OCI-LY7 (cell line): Measurements from ENCODE around the gene ACADS. TPM values are rescaled to one million over a fixed set of nuclear protein-coding genes. Genes with fewer than 3 reads are reported as not detected.

ENCODE experiments used
- BruUV-seq: library from RNA; stranded (reverse); fragments of 400-500 nt; replicated peaks from 2 replicates; lab custom pipeline; 2021; lab: Mats Ljungman, UMichigan
- CTCF ChIA-PET: fragments of 300-600 bp; sonication (Branson Sonifier 250); formaldehyde crosslinking; loops from one replicate; lab custom pipeline; 2022; ENCODE audit warnings: antibody characterized with exemption; ENCODE audit not compliant: unreplicated experiment; lab: Charles Lee
- POLR2A ChIA-PET: fragments of 300-600 bp; sonication (Branson Sonifier 250); formaldehyde crosslinking; loops from one replicate; lab custom pipeline; 2022; ENCODE audit warnings: antibody characterized with exemption; lab: Charles Lee
- DNase-seq: peaks from one replicate; pipeline ENCODE4 v3.0.0-alpha.2; 2015; ENCODE audit warnings: low spot score
- H2AFZ ChIP-seq: fragments of 200-600 bp; sonication (generic), shearing (Covaris generic); 2 replicates; pipeline ENCODE4 v1.6.1; 2014; ENCODE audit warnings: mild to moderate bottlenecking, antibody characterized with exemption, low read length, moderate library complexity
- H3K27ac ChIP-seq: fragments of 200-600 bp; sonication (generic); 2 replicates; pipeline ENCODE4 v1.5.1; 2014; ENCODE audit warnings: mixed run types, low read depth, mild to moderate bottlenecking, moderate library complexity, low read length, inconsistent platforms; ENCODE audit not compliant: poor library complexity, severe bottlenecking
- H3K36me3 ChIP-seq: fragments of 200-600 bp; sonication (generic); 2 replicates; pipeline ENCODE4 v1.6.1; 2014; ENCODE audit warnings: mild to moderate bottlenecking, antibody characterized with exemption, low read length, moderate library complexity, mixed read lengths; ENCODE audit not compliant: insufficient read depth
- H3K4me1 ChIP-seq: fragments of 200-600 bp; sonication (generic); 2 replicates; pipeline ENCODE4 v1.5.1; 2014; ENCODE audit warnings: mild to moderate bottlenecking, low read length; ENCODE audit not compliant: insufficient read depth, poor library complexity, severe bottlenecking
- H3K4me2 ChIP-seq: fragments of 200-600 bp; sonication (generic); 2 replicates; pipeline ENCODE4 v1.6.1; 2014; ENCODE audit warnings: mild to moderate bottlenecking, low read length
- H3K4me3 ChIP-seq: fragments of 200-600 bp; sonication (generic); 2 replicates; pipeline ENCODE4 v1.5.1; 2014; ENCODE audit warnings: mild to moderate bottlenecking, low read depth, low read length; ENCODE audit not compliant: poor library complexity, severe bottlenecking
- H3K79me2 ChIP-seq: fragments of 200-600 bp; sonication (generic); 2 replicates; pipeline ENCODE4 v1.6.1; 2016; ENCODE audit warnings: low read depth, mild to moderate bottlenecking, low read length, moderate library complexity, mixed read lengths; ENCODE audit not compliant: insufficient read depth
- H3K9me2 ChIP-seq: fragments of 200-600 bp; sonication (generic); 2 replicates; pipeline ENCODE4 v1.6.1; 2016; ENCODE audit warnings: mild to moderate bottlenecking, low read length, mixed read lengths; ENCODE audit not compliant: insufficient read depth
- H3K9me3 ChIP-seq: fragments of 200-600 bp; sonication (generic); 2 replicates; pipeline ENCODE4 v1.6.1; 2014; ENCODE audit warnings: mild to moderate bottlenecking, mixed run types, low read length, mixed read lengths
- H4K20me1 ChIP-seq: fragments of 200-600 bp; sonication (generic); 2 replicates; pipeline ENCODE4 v1.6.1; 2014; ENCODE audit warnings: mild to moderate bottlenecking, antibody characterized with exemption, low read length, moderate library complexity, mixed read lengths; ENCODE audit not compliant: insufficient read depth
- EZH2phosphoT487 ChIP-seq: fragments of 200-600 bp; sonication (generic); IDR thresholded peaks from 2 replicates; pipeline ENCODE4 v1.6.1; 2018; ENCODE audit warnings: low read depth, borderline replicate concordance, mild to moderate bottlenecking, mixed run types, antibody characterized with exemption, low read length, moderate library complexity, mixed read lengths
- intact Hi-C: fragments of 100-400 bp; cut with micrococcal nuclease; formaldehyde crosslinking; loops from one replicate; pipeline ENCODE4 v1.10.0; 2022; ENCODE audit not compliant: unreplicated experiment
- total RNA-seq, 2 experiments: library from RNA; depleted of rRNA in 1 of 2; stranded (reverse); fragments of >200 nt in 1 of 2; shearing (Covaris generic) in 1 of 2; gene quantifications; 2 replicates each; pipeline ENCODE4 v1.2.3, GENCODE V29; 2014 to 2022
- TF ChIP-seq, protein P1 (sequence below): fragments of 200-600 bp; sonication (generic); conservative IDR thresholded peaks from 2 replicates; pipeline ENCODE4 v1.5.1; 2014; ENCODE audit warnings: mild to moderate bottlenecking, antibody characterized with exemption, low read length, moderate library complexity, mixed read lengths

The ACADS gene
- total RNA-seq, 2 experiments from 2014 or later, result 8.8 to 11.2 TPM

DNA sequence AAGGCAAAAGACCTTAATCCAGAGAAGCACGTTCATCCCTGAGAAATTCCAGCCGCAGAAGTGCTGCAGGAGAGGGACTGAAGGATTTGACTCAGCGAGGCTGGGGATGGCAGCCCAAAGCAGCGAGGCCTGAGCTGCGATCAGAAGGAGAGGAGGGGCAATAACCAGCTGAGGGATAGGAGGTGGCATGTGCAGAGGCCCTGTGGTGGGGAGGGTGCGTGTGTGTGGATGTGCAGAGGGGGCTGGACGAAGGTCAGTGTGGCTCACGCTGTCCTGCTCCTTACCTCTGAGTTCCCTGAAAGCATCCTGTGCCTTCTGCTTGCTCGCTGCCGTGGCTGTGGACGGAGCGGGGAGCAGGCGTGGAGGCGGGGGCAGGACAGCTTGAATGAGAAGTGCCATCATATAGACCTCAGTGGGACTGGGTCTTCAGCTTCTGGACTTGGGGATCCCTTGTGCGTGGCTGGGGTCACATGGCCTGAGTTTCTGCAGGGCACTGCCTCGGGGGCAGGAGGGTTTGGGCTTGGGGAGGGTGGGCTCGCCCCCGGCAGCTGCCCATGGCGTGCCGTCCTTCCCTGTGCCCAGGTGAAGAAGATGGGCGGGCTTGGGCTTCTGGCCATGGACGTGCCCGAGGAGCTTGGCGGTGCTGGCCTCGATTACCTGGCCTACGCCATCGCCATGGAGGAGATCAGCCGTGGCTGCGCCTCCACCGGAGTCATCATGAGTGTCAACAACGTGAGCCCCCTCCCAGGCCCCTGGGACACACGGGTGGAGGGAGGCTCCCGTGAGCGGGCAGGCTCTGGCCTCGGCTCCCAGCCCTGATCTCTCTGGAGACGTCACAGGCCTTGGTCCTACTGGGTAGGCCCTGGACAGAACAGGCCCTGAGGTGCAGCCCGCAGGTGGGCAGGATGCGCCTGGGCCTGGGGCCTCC lies 11.0 kb downstream of the ACADS start:
- Histone ChIP-seq H4K20me1 (no peaks in the 10 kb centered on the region), H3K4me1 (no peaks in the 10 kb centered on the region), H3K4me3 (no peak overlapping the region), H3K9me2 (no peaks in the 10 kb centered on the region), H3K79me2 (no peaks in the 10 kb centered on the region), H3K4me2 (no peak overlapping the region), H3K9me3 (no peaks in the 10 kb centered on the region), H3K36me3 (no peaks in the 10 kb centered on the region), H2AFZ (no peak overlapping the region), H3K27ac (no peak overlapping the region)
- no peak for DNase-seq
- ChIA-PET POLR2A (no interaction called here), CTCF (no interaction called here)
- TF ChIP-seq, protein P1, sequence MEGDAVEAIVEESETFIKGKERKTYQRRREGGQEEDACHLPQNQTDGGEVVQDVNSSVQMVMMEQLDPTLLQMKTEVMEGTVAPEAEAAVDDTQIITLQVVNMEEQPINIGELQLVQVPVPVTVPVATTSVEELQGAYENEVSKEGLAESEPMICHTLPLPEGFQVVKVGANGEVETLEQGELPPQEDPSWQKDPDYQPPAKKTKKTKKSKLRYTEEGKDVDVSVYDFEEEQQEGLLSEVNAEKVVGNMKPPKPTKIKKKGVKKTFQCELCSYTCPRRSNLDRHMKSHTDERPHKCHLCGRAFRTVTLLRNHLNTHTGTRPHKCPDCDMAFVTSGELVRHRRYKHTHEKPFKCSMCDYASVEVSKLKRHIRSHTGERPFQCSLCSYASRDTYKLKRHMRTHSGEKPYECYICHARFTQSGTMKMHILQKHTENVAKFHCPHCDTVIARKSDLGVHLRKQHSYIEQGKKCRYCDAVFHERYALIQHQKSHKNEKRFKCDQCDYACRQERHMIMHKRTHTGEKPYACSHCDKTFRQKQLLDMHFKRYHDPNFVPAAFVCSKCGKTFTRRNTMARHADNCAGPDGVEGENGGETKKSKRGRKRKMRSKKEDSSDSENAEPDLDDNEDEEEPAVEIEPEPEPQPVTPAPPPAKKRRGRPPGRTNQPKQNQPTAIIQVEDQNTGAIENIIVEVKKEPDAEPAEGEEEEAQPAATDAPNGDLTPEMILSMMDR, result no peak
- TF ChIP-seq EZH2phosphoT487, result no peak
- BruUV-seq, result no TSS peak
- intact Hi-C loops, result no loop called here

GRCh38 chr12:120737557-120738251 lies 12.1 kb downstream of the ACADS start:
- Histone ChIP-seq H4K20me1 (no peaks in the 10 kb centered on the region), H3K4me1 (no peaks in the 10 kb centered on the region), H3K9me3 (no peaks in the 10 kb centered on the region), H3K9me2 (no peaks in the 10 kb centered on the region), H3K27ac (no peak overlapping the region), H3K4me2 (no peak overlapping the region), H3K4me3 (no peak overlapping the region), H2AFZ (no peak overlapping the region), H3K79me2 (no peaks in the 10 kb centered on the region), H3K36me3 (no peaks in the 10 kb centered on the region)
- ChIA-PET POLR2A (no interaction called here), CTCF (no interaction called here)
- intact Hi-C loops, result loop anchor here (1.0 kb wide), 1 partner anchor 234 kb away; no protein-coding TSS in a partner anchor
- no peak for TF ChIP-seq EZH2phosphoT487
- TF ChIP-seq, protein P1, result peak; percentile 76
- BruUV-seq, result no TSS peak
- peak; percentile 57 for DNase-seq
